Pancreas (tissue), 10 donors: Measurements from ENCODE around the gene HGD. TPM values are rescaled to one million over a fixed set of nuclear protein-coding genes. Genes with fewer than 3 reads are reported as not detected.
A peak's percentile ranks its signal among the peaks of the same experiment; 100 is the strongest.

Experiments used
- ATAC-seq, 4 donors: fragments of 200-7000 bp; cut with Tn5 transposase; one replicate each; pipeline versions ENCODE4 v1.8.0 to v1.9.1; 2020; ENCODE audit warnings: mild to moderate bottlenecking in 4 of 4, moderate library complexity in 4 of 4
- DNase-seq, 6 donors: peaks; one replicate each; pipeline ENCODE4 v3.0.0-alpha.2; 2020
- FAIRE-seq: peaks from 2 replicates; lab custom pipeline; 2012; peaks lifted over from hg19 to GRCh38; lab: Jason Lieb, UNC
- H3K27ac ChIP-seq, 4 donors: fragments of 200-600 bp; sonication (generic); 1 replicate in 3 of 4; 2 replicates in 1 of 4; pipeline versions ENCODE4 v1.5.0 to v1.8.0; 2020
- H3K27me3 ChIP-seq, 4 donors: fragments of 200-600 bp; one replicate each; pipeline ENCODE4 v1.8.0; 2021
- H3K36me3 ChIP-seq, 3 donors: fragments of 200-600 bp; sonication (generic) in 1 of 3; one replicate each; pipeline versions ENCODE4 v1.5.0 to v1.8.0; 2020 to 2021
- H3K4me1 ChIP-seq, 3 donors: fragments of 200-600 bp; one replicate each; pipeline ENCODE4 v1.8.0; 2021
- H3K4me3 ChIP-seq, 4 donors: fragments of 200-600 bp; sonication (generic) in 2 of 4; one replicate each; pipeline versions ENCODE4 v1.5.0 to v1.8.0; 2020 to 2021
- H3K9me3 ChIP-seq, 4 donors: fragments of 200-600 bp; one replicate each; pipeline ENCODE4 v1.8.0; 2021
- WGBS, 2 donors: extraction: QIAGEN DNeasy Blood & Tissue Kit; methylation state at CpG; one replicate each; pipeline ENCODE4 v1.1.7; 2013; 5-methylcytosine and 5-hydroxymethylcytosine counted together
- intact Hi-C, 3 donors: fragments of 100-400 bp; cut with DNase I; formaldehyde crosslinking; loops; one replicate each; pipeline versions ENCODE4 v1.11.1 to v1.14.2; 2022
- polyA plus RNA-seq, 2 donors: library from polyadenylated mRNA; stranded (reverse); fragments of 200-250 nt; gene quantifications; one replicate each; pipeline ENCODE4 v1.2.3, GENCODE V29; 2013
- total RNA-seq, 6 donors: library from RNA; stranded (reverse); fragmentation: NEBNext Ultra II Directional in 4 of 6; extraction: Animal tissue kit (Norgen Biotek cat#: 25700) in 4 of 6; gene quantifications; one replicate each; pipeline versions ENCODE4 v1.2.1 to v1.2.4, GENCODE V29; 2021 to 2023
- TF ChIP-seq, protein P1 (sequence below), 4 donors: fragments of 200-600 bp; sonication (generic) in 3 of 4; IDR thresholded peaks; one replicate each; pipeline versions ENCODE4 v1.5.0 to v1.8.0; 2021; ENCODE audit warnings: antibody characterized with exemption in 4 of 4
- donor health status: healthy with polysubstance abuse.
- donor health status: DM: no; HTN: no; CAD: no; lungs with moderate emphysema.
- donor health status: DM: no; HTN: no; CAD: no.
- donor health status: control.
- donor health status: control.
- donor health status: Bipolar disorder and iron deficiency.
- donor health status: DM: yes; HTN: yes; CAD: no.
- donor health status: DM: no; HTN: no; CAD: no.
- donor health status: DM: no; HTN: no; CAD: no.
- donor health status: DM: yes; HTN: yes; CAD: no.

HGD gene
- total and polyA plus RNA-seq, 8 donors, result 9.7 to 27.7 (median 16.0) TPM

DNA sequence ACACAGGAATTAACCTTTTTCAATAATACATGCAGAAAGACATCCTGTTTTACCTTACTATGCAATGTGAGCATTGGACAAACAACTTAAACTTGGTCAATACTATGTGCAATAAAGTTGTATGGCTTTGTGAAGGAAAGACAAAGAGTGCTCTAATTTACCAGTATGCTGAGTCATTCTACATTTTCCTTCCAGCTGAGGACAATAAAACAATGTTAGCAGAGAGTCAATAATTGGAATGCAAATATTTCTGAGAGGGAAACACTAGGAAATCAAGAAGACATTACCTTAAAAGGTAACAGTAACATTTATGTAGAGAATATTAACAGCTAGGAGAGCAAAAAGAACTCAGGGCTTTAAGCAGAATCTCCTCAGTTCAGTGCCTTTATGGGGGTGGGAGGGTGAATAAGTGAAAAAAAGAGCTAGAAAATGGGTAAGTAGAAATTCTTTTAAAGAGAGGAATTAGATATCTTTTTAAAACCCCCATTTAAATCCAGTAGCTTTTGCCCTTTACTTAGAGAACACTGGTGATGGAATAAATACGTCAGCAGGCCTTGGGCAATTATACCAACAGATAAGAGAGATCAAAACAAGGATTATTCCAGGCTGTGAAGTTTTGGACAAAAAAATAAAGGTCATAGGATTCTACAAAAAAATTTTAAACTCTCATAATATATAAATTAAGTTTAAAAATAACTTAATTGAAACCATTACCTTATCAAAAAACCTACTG, 11.6 kb upstream of the HGD start:
- 26 to 29% methylated on average over 1 of the region's 1 CpG for WGBS, 2 donors
- H3K4me1 ChIP-seq, result peaks cover 11 to 23% (median 19%) of the 10 kb centered on the region in 3 donors
- H3K9me3 ChIP-seq, result no peaks in the 10 kb centered on the region
- TF ChIP-seq, protein P1, sequence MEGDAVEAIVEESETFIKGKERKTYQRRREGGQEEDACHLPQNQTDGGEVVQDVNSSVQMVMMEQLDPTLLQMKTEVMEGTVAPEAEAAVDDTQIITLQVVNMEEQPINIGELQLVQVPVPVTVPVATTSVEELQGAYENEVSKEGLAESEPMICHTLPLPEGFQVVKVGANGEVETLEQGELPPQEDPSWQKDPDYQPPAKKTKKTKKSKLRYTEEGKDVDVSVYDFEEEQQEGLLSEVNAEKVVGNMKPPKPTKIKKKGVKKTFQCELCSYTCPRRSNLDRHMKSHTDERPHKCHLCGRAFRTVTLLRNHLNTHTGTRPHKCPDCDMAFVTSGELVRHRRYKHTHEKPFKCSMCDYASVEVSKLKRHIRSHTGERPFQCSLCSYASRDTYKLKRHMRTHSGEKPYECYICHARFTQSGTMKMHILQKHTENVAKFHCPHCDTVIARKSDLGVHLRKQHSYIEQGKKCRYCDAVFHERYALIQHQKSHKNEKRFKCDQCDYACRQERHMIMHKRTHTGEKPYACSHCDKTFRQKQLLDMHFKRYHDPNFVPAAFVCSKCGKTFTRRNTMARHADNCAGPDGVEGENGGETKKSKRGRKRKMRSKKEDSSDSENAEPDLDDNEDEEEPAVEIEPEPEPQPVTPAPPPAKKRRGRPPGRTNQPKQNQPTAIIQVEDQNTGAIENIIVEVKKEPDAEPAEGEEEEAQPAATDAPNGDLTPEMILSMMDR (IDR thresholded peaks at IDR 0.05), result no peak
- DNase-seq (no peak), ATAC-seq (peak; percentile 78 to 86 (median 84)), FAIRE-seq (peak; percentile 90)
- H3K27ac ChIP-seq, result peak overlapping the region in 2 of 4 donors; percentile 4 to 54
- no peaks in the 10 kb centered on the region for H3K36me3 ChIP-seq
- intact Hi-C loops, result no loop called here
- H3K27me3 ChIP-seq, result no peaks in the 10 kb centered on the region
- H3K4me3 ChIP-seq, result no peak overlapping the region

DNA sequence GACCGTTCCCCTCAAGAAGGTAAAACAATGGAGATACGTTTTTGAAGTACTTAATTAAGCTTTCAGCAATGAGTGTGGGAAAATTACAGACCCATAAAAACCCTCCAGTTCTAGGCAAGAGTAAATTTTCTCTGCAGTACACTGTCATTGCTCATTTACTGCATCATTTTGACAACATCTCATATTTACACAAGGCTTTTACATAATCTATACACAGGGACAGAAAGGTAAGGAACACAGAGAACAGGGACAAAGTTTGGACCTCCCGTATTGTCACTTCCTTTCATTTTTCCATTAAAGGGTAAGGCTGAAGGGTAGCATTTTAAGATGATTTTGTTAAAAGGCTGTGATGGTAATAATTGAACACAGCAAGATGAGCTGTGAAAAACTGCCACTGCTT, 7.4 kb upstream of the HGD start:
- H3K36me3 ChIP-seq, result no peaks in the 10 kb centered on the region
- H3K9me3 ChIP-seq, result no peaks in the 10 kb centered on the region
- DNase-seq, result no peak
- H3K27ac ChIP-seq, result no peak overlapping the region
- no peak for ATAC-seq
- no peaks in the 10 kb centered on the region for H3K27me3 ChIP-seq
- WGBS, 2 donors, result 87 to 88% methylated on average over 3 of the region's 3 CpGs
- TF ChIP-seq, protein P1 (IDR thresholded peaks at IDR 0.05), result no peak
- intact Hi-C loops, result no loop called here
- H3K4me1 ChIP-seq, result peaks cover 11 to 21% (median 18%) of the 10 kb centered on the region in 3 donors
- no peak overlapping the region for H3K4me3 ChIP-seq
- no peak for FAIRE-seq

- Histone ChIP-seq H3K27me3 (no peaks in the 10 kb centered on the region), H3K4me3 (no peak overlapping the region), H3K4me1 (peaks cover 18 to 22% (median 19%) of the 10 kb centered on the region in 3 donors), H3K27ac (no peak overlapping the region), H3K36me3 (no peaks in the 10 kb centered on the region), H3K9me3 (no peaks in the 10 kb centered on the region)
- peak in 1 of 4 donors; percentile 35 for ATAC-seq
- TF ChIP-seq, protein P1 (IDR thresholded peaks at IDR 0.05), result no peak
- no peak for FAIRE-seq
- no peak for DNase-seq
- intact Hi-C loops, result no loop called here
Measured at GRCh38 chr3:120688121-120688520, 6.1 kb upstream of the HGD start.

DNA sequence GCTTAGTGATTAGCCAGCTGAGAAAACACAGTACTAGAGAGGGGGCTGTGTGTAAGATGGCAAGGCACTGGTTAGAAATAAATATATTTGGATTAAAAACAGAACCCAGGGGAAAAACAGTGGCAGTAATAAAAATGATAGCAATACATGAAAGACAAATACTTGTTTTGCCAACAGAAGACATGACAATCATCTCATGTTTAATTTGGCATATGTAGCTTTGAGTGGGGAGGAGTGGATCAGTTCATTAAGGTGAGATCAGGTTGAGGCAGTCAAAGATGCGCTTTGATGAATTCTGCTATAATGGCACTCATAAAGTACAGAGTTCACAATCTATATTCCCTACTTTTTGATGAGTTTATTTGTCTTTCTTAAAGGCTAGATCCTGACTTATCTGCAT, 3.4 kb upstream of the HGD start:
- H3K27me3 ChIP-seq, result no peaks in the 10 kb centered on the region
- no peak for ATAC-seq
- intact Hi-C loops, result no loop called here
- no peaks in the 10 kb centered on the region for H3K36me3 ChIP-seq
- TF ChIP-seq, protein P1 (IDR thresholded peaks at IDR 0.05), result no peak
- no peak overlapping the region for H3K27ac ChIP-seq
- H3K9me3 ChIP-seq, result no peaks in the 10 kb centered on the region
- FAIRE-seq, result no peak
- peaks cover 21 to 34% (median 34%) of the 10 kb centered on the region in 3 donors for H3K4me1 ChIP-seq
- 93 to 97% methylated on average over 1 of the region's 1 CpG for WGBS, 2 donors
- no peak overlapping the region for H3K4me3 ChIP-seq
- no peak for DNase-seq

DNA sequence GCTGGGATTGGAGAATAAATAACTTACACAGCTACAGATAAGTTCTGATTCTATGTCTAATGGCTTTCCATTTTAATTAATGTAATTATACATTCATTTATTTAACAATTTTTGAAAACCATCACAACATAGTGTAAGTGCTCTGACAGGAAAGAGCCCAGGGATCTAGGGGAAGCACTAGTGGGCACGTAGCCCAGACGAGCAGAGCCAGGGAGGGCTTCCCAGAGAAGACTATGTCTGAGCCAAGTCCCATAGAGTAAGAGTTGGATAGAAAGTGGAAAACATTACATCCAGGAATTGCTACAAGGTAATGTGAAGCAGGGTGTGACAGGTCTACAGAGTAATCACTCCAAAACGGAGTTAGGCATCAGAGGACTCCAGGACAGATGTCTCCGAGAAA, 2.9 kb upstream of the HGD start:
- no peak for ATAC-seq
- no peak for FAIRE-seq
- DNase-seq, result no peak
- TF ChIP-seq, protein P1 (IDR thresholded peaks at IDR 0.05), result no peak
- no peaks in the 10 kb centered on the region for H3K27me3 ChIP-seq
- no peaks in the 10 kb centered on the region for H3K9me3 ChIP-seq
- WGBS, 2 donors, result 74 to 76% methylated on average over 4 of the region's 4 CpGs
- intact Hi-C loops, result no loop called here
- no peak overlapping the region for H3K27ac ChIP-seq
- peaks cover 21 to 39% (median 36%) of the 10 kb centered on the region in 3 donors for H3K4me1 ChIP-seq
- no peaks in the 10 kb centered on the region for H3K36me3 ChIP-seq
- H3K4me3 ChIP-seq, result no peak overlapping the region
